HAP-1 (cell line): ENCODE results near the gene CDR2L.
"Not testable (repeated sequence)": the region's sequence is repeated elsewhere in the genome, so short reads cannot be mapped to it uniquely, and the experiment has no call there.

Experiments used
- DNase-seq, 2 experiments: peaks; one replicate each; pipeline ENCODE4 v3.0.0-alpha.2; 2016 to 2020; ENCODE audit warnings: low spot score in 2 of 2
- H3K27me3 ChIP-seq: fragments of 250-450 bp; sonication (Bioruptor Pico); 2 replicates; pipeline ENCODE4 v1.5.1; 2020; ENCODE audit warnings: low read depth, mild to moderate bottlenecking, moderate library complexity
- H3K36me3 ChIP-seq: fragments of 250-450 bp; sonication (Bioruptor Pico); replicated peaks from 2 replicates; pipeline ENCODE4 v1.5.1; 2020; ENCODE audit warnings: mild to moderate bottlenecking
- H3K4me1 ChIP-seq: fragments of 250-450 bp; sonication (Bioruptor Pico); 2 replicates; pipeline ENCODE4 v1.5.1; 2020; ENCODE audit warnings: mild to moderate bottlenecking
- H3K4me3 ChIP-seq: fragments of 250-450 bp; sonication (Bioruptor Pico); 2 replicates; pipeline ENCODE4 v1.5.1; 2020; ENCODE audit warnings: mild to moderate bottlenecking, moderate library complexity
- H3K9me3 ChIP-seq: fragments of 250-450 bp; sonication (Bioruptor Pico); 2 replicates; pipeline ENCODE4 v1.5.1; 2020; ENCODE audit warnings: mild to moderate bottlenecking, moderate library complexity
- in situ Hi-C: fragments of 300-500 bp; cut with MboI; formaldehyde crosslinking; loops from 3 replicates; pipeline ENCODE4 v1.14.3; 2020; ENCODE audit warnings: low sequenced_read_pairs, inconsistent platforms, mixed read lengths

CDR2L gene

DNA sequence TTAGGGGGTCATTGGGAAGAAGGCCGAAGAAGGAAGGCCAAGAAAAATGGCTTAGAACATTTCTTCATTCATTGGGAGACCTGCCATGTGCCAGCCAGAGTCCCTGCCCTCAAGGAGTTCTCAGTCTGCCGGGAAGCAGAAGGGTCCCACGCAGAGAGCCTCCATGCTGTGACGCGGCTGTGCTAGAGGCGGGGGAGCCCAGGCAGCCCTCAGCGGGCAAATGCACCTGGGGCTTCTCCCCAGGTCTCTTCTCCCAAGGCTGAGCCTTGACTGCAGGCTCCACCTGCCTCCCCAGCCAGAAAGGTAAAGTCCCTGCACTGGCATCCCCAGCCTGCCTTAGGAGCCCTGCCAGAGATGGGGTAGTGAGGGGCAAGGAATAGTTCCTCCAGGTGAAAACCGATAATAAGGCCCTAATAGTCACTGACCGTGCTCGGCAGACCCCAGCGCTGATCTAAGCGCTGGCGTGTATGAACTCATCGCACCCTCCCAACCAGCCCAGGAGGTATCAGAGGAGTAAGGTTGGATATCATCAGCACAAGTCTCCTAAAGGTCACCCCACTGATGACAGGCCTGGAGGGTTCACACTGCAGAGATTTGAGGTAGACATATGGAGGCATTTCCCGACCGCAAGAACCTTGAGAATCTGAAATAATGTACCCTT, 6.0 kb upstream of the CDR2L start:
- no peak for DNase-seq
- H3K9me3 ChIP-seq: no peaks in the 10 kb centered on the region

GRCh38 chr17:74981979-74982662, 5.3 kb upstream of the CDR2L start:
- no peaks in the 10 kb centered on the region for H3K27me3 ChIP-seq
- in situ Hi-C loops: no loop called here
- no peaks in the 10 kb centered on the region; the same call in 1 of the 2 replicates for H3K36me3 ChIP-seq
- DNase-seq: peak; percentile 77 to 91
- H3K4me3 ChIP-seq: peak overlapping the region; percentile 58
- H3K4me1 ChIP-seq: peaks cover 17% of the 10 kb centered on the region
- no peaks in the 10 kb centered on the region for H3K9me3 ChIP-seq

More for the DNA sequence above, 6.0 kb upstream of the CDR2L start:
- peak overlapping the region; percentile 58 for H3K4me3 ChIP-seq
- no peaks in the 10 kb centered on the region; the same call in 1 of the 2 replicates for H3K36me3 ChIP-seq
- in situ Hi-C loops: no loop called here
- H3K27me3 ChIP-seq: no peaks in the 10 kb centered on the region
- peaks cover 14% of the 10 kb centered on the region for H3K4me1 ChIP-seq

DNA sequence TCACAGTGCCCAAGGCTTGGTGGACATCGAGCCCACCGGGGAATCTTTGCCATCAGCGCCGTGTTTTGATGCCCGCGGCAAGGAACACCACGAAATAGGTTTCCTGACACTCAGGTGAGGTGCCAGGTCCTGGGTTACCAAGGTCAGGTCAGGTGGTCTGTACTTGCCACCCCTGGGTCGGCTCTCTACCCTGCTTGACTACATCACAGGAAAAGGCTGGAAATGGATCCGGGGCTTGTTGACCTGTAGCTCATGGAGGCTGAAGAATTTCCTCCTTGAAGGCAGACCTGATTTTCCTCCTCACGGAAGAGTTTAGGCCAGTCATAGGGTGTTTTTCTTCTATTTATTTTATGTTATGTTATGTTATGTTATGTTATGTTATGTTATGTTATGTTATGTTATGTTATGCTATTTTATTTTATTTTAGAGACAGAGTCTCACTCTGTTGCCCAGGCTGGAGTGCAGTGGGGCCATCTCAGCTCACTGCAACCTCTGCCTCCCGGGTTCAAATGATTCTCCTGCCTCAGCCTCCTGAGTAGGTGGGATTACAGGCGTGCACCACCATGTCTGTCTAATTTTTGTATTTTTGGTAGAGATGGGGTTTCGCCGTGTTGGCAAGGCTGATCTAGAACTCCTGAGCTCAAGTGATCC, 4.6 kb upstream of the CDR2L start:
- DNase-seq, H3K36me3 ChIP-seq, in situ Hi-C loops: not testable (repeated sequence)

DNA sequence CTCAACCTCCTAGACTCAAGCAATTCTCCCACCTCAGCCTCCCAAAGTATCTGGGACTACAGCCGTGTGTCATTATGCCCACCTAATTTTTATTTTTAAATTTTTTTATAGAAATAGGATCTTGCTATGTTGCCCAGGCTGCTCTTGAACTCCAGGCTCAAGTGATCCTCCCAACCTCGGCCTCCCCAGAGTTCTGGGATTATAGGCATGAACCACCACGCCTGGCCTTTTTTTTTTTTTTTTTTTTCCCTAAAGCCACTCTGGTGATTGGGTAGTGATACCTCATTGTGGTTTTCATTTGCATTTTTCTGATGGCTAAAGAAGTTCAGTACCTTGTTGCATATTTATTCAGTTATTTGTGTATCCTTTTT, 1.2 kb upstream of the CDR2L start:
- H3K9me3 ChIP-seq: no peaks in the 10 kb centered on the region
- H3K4me3 ChIP-seq: no peak overlapping the region
- H3K27me3 ChIP-seq: no peaks in the 10 kb centered on the region
- in situ Hi-C loops: no loop called here
- H3K36me3 ChIP-seq: no peaks in the 10 kb centered on the region; the same call in 1 of the 2 replicates
- H3K4me1 ChIP-seq: peaks cover 24% of the 10 kb centered on the region
- no peak for DNase-seq

More for the DNA sequence above, 4.6 kb upstream of the CDR2L start:
- H3K9me3 ChIP-seq, H3K27me3 ChIP-seq: not testable (repeated sequence)
- peak overlapping the region; percentile 58 for H3K4me3 ChIP-seq
- peaks cover 18% of the 10 kb centered on the region for H3K4me1 ChIP-seq

DNA sequence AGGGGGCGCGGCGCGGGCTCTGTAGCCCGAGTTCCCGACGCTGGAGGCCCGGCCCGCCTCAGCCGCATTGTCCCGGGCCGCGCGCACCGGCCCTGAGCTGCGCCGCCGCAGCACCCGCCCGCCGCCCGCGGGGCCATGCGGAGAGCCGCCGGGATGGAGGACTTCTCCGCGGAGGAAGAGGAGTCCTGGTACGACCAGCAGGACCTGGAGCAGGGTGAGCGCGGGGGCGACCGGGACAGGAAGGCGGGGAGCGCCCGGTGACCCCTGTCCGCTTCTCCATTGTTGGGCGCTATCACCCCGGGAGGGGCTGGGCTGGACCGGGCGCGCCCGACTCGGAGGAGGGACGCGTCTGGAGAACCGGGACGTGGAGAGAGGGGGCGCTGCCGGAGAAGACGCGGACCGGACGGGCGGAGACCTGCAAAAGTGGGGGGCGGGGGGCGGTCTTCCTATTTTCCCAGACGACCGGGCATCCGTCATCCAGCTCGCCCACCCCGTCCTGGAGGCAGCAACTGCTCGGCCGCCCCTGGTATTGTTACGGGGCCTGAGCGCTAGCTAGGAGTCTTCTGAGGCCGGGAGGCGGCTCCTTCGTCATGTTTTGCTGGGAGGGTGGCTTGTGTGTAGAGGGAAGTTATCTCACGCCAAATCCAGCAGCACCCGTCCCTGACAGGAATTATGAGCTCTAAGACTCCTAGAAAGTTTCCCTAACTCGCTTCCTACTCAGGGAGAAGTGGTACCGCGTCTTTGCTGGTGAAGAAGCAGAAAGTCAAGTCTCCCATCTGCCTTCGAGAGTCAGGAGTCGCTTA, 678 bp downstream of the CDR2L start:
- Histone ChIP-seq H3K27me3 (no peaks in the 10 kb centered on the region), H3K4me3 (peak overlapping the region; percentile 83), H3K4me1 (peaks cover 11% of the 10 kb centered on the region), H3K36me3 (no peaks in the 10 kb centered on the region; the same call in 1 of the 2 replicates), H3K9me3 (no peaks in the 10 kb centered on the region)
- peak; percentile 28 to 69 for DNase-seq
- in situ Hi-C loops: no loop called here

DNA sequence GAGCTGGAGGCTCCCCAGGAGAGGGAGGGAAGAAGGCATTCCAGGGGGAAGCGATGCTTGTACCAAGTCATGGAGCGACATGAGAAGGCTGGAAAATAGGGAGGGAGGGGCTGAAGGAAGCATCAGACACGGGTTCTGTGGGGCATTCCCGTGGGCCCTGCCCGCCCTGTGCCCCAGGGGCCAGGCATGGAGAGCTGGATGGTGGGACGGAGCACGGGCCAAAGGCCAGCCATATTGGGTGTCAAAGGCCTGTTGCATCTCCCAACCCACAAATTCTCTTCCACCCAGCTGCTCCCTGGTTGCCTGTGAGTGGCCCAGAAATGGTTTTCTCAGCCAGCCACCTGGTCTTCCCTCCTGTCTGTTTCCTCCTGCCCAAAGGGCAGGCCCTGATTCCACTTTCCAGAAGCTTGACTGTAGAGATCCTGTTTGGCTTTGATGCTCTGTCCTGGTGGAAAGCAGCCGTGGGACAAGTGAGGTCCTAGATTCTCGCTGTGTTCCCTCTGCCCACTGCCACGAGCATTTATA, 3.2 kb downstream of the CDR2L start:
- in situ Hi-C loops: no loop called here
- Histone ChIP-seq H3K9me3 (no peaks in the 10 kb centered on the region), H3K4me1 (peaks cover 23% of the 10 kb centered on the region), H3K36me3 (no peaks in the 10 kb centered on the region; the same call in 1 of the 2 replicates), H3K27me3 (no peaks in the 10 kb centered on the region), H3K4me3 (no peak overlapping the region)
- DNase-seq: no peak

- Histone ChIP-seq H3K36me3 (no peaks in the 10 kb centered on the region; the same call in 1 of the 2 replicates), H3K27me3 (no peaks in the 10 kb centered on the region), H3K4me3 (no peak overlapping the region), H3K9me3 (no peaks in the 10 kb centered on the region), H3K4me1 (peaks cover 20% of the 10 kb centered on the region)
- in situ Hi-C loops: no loop called here
- DNase-seq: no peak
Measured at GRCh38 chr17:74992223-74992622, 4.8 kb downstream of the CDR2L start.

- in situ Hi-C loops: no loop called here
- peak in 1 of 2 experiments; percentile 54 for DNase-seq
- Histone ChIP-seq H3K9me3 (no peaks in the 10 kb centered on the region), H3K4me1 (peaks cover 14% of the 10 kb centered on the region), H3K27me3 (no peaks in the 10 kb centered on the region), H3K4me3 (no peak overlapping the region), H3K36me3 (peaks cover 2% of the 10 kb centered on the region)
Measured at GRCh38 chr17:74994440-74994839, 7.0 kb downstream of the CDR2L start.

GRCh38 chr17:74995847-74996246, 8.4 kb downstream of the CDR2L start:
- Histone ChIP-seq H3K27me3 (no peaks in the 10 kb centered on the region), H3K4me1 (peaks cover 14% of the 10 kb centered on the region), H3K9me3 (no peaks in the 10 kb centered on the region), H3K4me3 (no peak overlapping the region), H3K36me3 (peaks cover 2% of the 10 kb centered on the region)
- DNase-seq: no peak
- in situ Hi-C loops: no loop called here

DNA sequence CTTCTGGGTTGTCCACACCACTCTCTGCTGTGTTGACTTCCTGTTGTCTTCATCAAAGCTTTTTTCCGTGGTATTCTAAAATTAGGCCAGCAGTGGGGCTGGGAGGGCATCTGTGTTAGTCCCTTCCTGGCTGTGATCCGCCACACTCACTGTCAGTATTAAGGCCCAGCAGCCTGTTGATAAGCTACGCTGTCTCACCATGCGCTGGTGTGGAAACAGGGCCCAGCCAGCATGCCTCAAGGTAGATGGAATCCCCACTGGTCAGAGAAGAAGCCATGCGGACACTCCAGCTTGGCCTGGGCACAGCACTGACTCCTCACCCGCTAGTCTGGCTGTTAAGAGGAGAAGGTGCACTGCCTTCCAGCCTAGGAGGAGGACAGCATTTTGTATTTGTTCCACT, 11.4 kb downstream of the CDR2L start:
- H3K36me3 ChIP-seq: peaks cover 15% of the 10 kb centered on the region
- H3K9me3 ChIP-seq: no peaks in the 10 kb centered on the region
- no peak overlapping the region for H3K4me3 ChIP-seq
- H3K27me3 ChIP-seq: no peaks in the 10 kb centered on the region
- H3K4me1 ChIP-seq: peaks cover 14% of the 10 kb centered on the region
- no peak for DNase-seq
- in situ Hi-C loops: no loop called here

DNA sequence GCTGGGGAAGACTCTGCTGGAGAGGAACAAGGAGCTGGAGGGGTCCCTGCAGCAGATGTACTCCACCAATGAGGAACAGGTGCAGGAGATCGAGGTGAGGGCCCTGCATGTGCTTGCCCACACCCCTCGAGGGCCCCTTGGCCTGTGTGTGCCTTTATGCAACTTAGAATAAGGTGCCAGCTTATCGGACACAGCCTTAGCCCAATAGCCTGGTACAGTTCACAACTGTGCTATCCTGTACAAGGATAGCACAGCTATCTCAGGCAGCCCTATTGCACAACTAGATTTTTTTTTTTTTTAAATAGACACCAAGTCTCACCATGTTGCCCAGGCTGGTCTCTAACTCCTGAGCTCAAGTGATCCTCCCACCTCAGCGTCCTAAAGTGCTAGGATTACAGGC, 12.1 kb downstream of the CDR2L start:
- H3K4me3 ChIP-seq: no peak overlapping the region
- DNase-seq: no peak
- H3K36me3 ChIP-seq: peaks cover 16% of the 10 kb centered on the region
- H3K4me1 ChIP-seq: peaks cover 8% of the 10 kb centered on the region
- H3K9me3 ChIP-seq: no peaks in the 10 kb centered on the region
- H3K27me3 ChIP-seq: no peaks in the 10 kb centered on the region
- in situ Hi-C loops: no loop called here

GRCh38 chr17:75001915-75002843, 14.7 kb downstream of the CDR2L start:
- in situ Hi-C loops: no loop called here

More at GRCh38 chr17:75001915-75002843, 14.7 kb downstream of the CDR2L start:
- no peaks in the 10 kb centered on the region for H3K9me3 ChIP-seq
- no peak overlapping the region for H3K4me3 ChIP-seq
- H3K27me3 ChIP-seq: no peaks in the 10 kb centered on the region
- no peaks in the 10 kb centered on the region for H3K4me1 ChIP-seq
- DNase-seq: no peak
- H3K36me3 ChIP-seq: peaks cover 16% of the 10 kb centered on the region
